Endothelial cell of umbilical vein (primary cell): ENCODE data around the gene OXTR. TPM values are rescaled to one million over a fixed set of nuclear protein-coding genes. Genes with fewer than 3 reads are reported as not detected.

Experiments
- BruUV-seq: library from RNA; stranded (reverse); fragments of 400-500 nt; replicated peaks from 2 replicates; lab custom pipeline; 2021; lab: Mats Ljungman, UMichigan
- CTCF ChIA-PET: fragments of 300-600, 350-600 bp; sonication (Branson Sonifier 250); formaldehyde crosslinking; loops from one replicate; lab custom pipeline; 2021; ENCODE audit warnings: antibody characterized with exemption, inconsistent platforms; lab: Charles Lee
- POLR2A ChIA-PET: fragments of 300-600, 350-600 bp; sonication (Branson Sonifier 250); formaldehyde crosslinking; loops from one replicate; lab custom pipeline; 2021; ENCODE audit warnings: antibody characterized with exemption, inconsistent platforms; lab: Charles Lee
- DNase-seq: peaks from one replicate; pipeline ENCODE4 v3.0.0-alpha.2; 2011; ENCODE audit warnings: low read depth, low spot score
- FAIRE-seq: peaks from 2 replicates; lab custom pipeline; 2011; peaks lifted over from hg19 to GRCh38; lab: Jason Lieb, UNC
- H2AFZ ChIP-seq: 2 replicates; pipeline ENCODE4 v1.6.0; 2012; ENCODE audit warnings: low read depth, low read length, control low read depth, inconsistent platforms
- H3K27ac ChIP-seq: 2 replicates; pipeline ENCODE4 v1.5.1; 2011; ENCODE audit warnings: low read depth, mild to moderate bottlenecking, control low read depth, low read length, moderate library complexity; ENCODE audit not compliant: insufficient read depth
- H3K27me3 ChIP-seq, 2 experiments: 2 replicates each; pipeline versions ENCODE4 v1.6.0 to v1.6.1; 2011; ENCODE audit warnings: low read length in 2 of 2, mixed read lengths in 1 of 2; ENCODE audit not compliant: control insufficient read depth in 2 of 2, insufficient read depth in 2 of 2
- H3K36me3 ChIP-seq, 2 experiments: 2 replicates in 1 of 2; 3 replicates in 1 of 2; pipeline ENCODE4 v1.5.1; 2011; ENCODE audit warnings: low read length in 2 of 2, mild to moderate bottlenecking in 1 of 2, moderate library complexity in 1 of 2; ENCODE audit not compliant: control insufficient read depth in 2 of 2, insufficient read depth in 2 of 2; ENCODE audit errors: extremely low read depth in 1 of 2
- H3K4me1 ChIP-seq: 3 replicates; pipeline ENCODE4 v1.5.1; 2011; ENCODE audit warnings: mild to moderate bottlenecking, low read length; ENCODE audit not compliant: control insufficient read depth, insufficient read depth; ENCODE audit errors: extremely low read depth
- H3K4me2 ChIP-seq: 2 replicates; pipeline ENCODE4 v1.6.1; 2011; ENCODE audit warnings: low read length, control low read depth, mixed read lengths; ENCODE audit not compliant: insufficient read depth
- H3K4me3 ChIP-seq, 3 experiments: fragments of 200-600 bp in 1 of 3; sonication (generic), shearing (Covaris generic) in 1 of 3; replicated peaks in 1 of 3; 2 replicates each; pipeline ENCODE4 v1.5.1; 2011 to 2016; ENCODE audit warnings: control low read depth in 3 of 3, low read length in 3 of 3, mild to moderate bottlenecking in 2 of 3, inconsistent platforms in 1 of 3, low read depth in 1 of 3, moderate library complexity in 1 of 3; ENCODE audit not compliant: insufficient read depth in 1 of 3
- H3K79me2 ChIP-seq: 2 replicates; pipeline ENCODE4 v1.6.0; 2012; ENCODE audit warnings: low read length, inconsistent platforms; ENCODE audit not compliant: control insufficient read depth, insufficient read depth
- H3K9ac ChIP-seq: replicated peaks from 2 replicates; pipeline ENCODE3; 2011; ENCODE audit warnings: low read length, control low read depth; ENCODE audit not compliant: insufficient read depth; ENCODE audit errors: extremely low read depth
- H3K9me1 ChIP-seq: replicated peaks from 3 replicates; pipeline ENCODE4 v1.6.0; 2011; ENCODE audit warnings: mild to moderate bottlenecking, low read length; ENCODE audit not compliant: control insufficient read depth, insufficient read depth; ENCODE audit errors: extremely low read depth
- H3K9me3 ChIP-seq: replicated peaks from 2 replicates; pipeline ENCODE4 v1.5.1; 2012; ENCODE audit warnings: low read length, inconsistent platforms; ENCODE audit not compliant: control insufficient read depth, insufficient read depth
- H4K20me1 ChIP-seq: replicated peaks from 2 replicates; pipeline ENCODE3; 2011; ENCODE audit warnings: mild to moderate bottlenecking, low read length; ENCODE audit not compliant: control insufficient read depth, insufficient read depth; ENCODE audit errors: extremely low read depth
- CTCF ChIP-seq, 2 donors: IDR thresholded peaks; 1 replicate in 1 of 2; 2 replicates in 1 of 2; pipeline ENCODE4 v1.5.1; 2011; ENCODE audit warnings: low read length in 2 of 2, mild to moderate bottlenecking in 2 of 2, moderate library complexity in 2 of 2, control low read depth in 1 of 2, inconsistent platforms in 1 of 2, low read depth in 1 of 2; ENCODE audit not compliant: insufficient read depth in 1 of 2; ENCODE audit errors: extremely low read depth in 1 of 2
- EZH2 ChIP-seq: IDR thresholded peaks from 2 replicates; pipeline ENCODE4 v1.6.1; 2012; ENCODE audit warnings: borderline replicate concordance, low read depth, mild to moderate bottlenecking, moderate library complexity, low read length, inconsistent platforms; ENCODE audit not compliant: severe bottlenecking
- FOS ChIP-seq: IDR thresholded peaks from 2 replicates; pipeline ENCODE4 v1.6.1; 2011; ENCODE audit warnings: mild to moderate bottlenecking, low read length, moderate library complexity, borderline replicate concordance; ENCODE audit not compliant: insufficient read depth
- GATA2 ChIP-seq: IDR thresholded peaks from 2 replicates; pipeline ENCODE4 v1.7.0; 2011; ENCODE audit warnings: low read depth, mild to moderate bottlenecking, moderate library complexity, mixed read lengths, low read length; ENCODE audit not compliant: insufficient read length, insufficient read depth
- JUN ChIP-seq: IDR thresholded peaks from 2 replicates; pipeline ENCODE4 v1.6.1; 2011; ENCODE audit warnings: borderline replicate concordance, low read depth; ENCODE audit not compliant: insufficient read length, insufficient read depth
- MAX ChIP-seq: IDR thresholded peaks from 2 replicates; pipeline ENCODE4 v1.6.1; 2011; ENCODE audit not compliant: insufficient read depth, insufficient read length
- MYC ChIP-seq: IDR thresholded peaks from one replicate; pipeline ENCODE4 v1.6.1; 2011; ENCODE audit warnings: mild to moderate bottlenecking, low read depth, low read length
- POLR2A ChIP-seq: IDR thresholded peaks from 2 replicates; pipeline ENCODE4 v1.6.1; 2012; ENCODE audit warnings: low read depth, mild to moderate bottlenecking, control low read depth, low read length
- POLR2AphosphoS5 ChIP-seq: IDR thresholded peaks from 2 replicates; pipeline ENCODE4 v1.6.1; 2012; ENCODE audit warnings: low read depth, mild to moderate bottlenecking, control low read depth, low read length, moderate library complexity; ENCODE audit not compliant: insufficient read depth
- dilution Hi-C: fragments of 300-500 bp; cut with MboI; formaldehyde crosslinking; loops from one replicate; pipeline ENCODE4 v1.15.0; 2019; ENCODE audit warnings: low sequenced_read_pairs; ENCODE audit not compliant: extremely low pct_ligation_motif_present
- intact Hi-C: fragments of 100-400 bp; cut with micrococcal nuclease; formaldehyde crosslinking; loops from one replicate; pipeline ENCODE4 v1.10.0; 2022
- polyA plus RNA-seq, 4 experiments: library from polyadenylated mRNA; depleted of rRNA in 3 of 4; stranded (reverse) in 3 of 4; unstranded in 1 of 4; fragments of >200 nt; gene quantifications; 2 replicates each; pipeline versions ENCODE4 v1.2.1 to v1.2.3, GENCODE V29; 2011 to 2012; ENCODE audit warnings: missing spikeins in 1 of 4
- total RNA-seq: library from RNA; stranded (reverse); gene quantifications from 2 replicates; pipeline ENCODE4 v1.2.3, GENCODE V29; 2021

OXTR gene
- total and polyA plus RNA-seq, 2 donors (not counting 3 experiments of a cell fraction or from before 2014, with no cell fraction given) = 0.12 to 0.40 TPM

- no peaks in the 10 kb centered on the region for H3K79me2 ChIP-seq
- no peaks in the 10 kb centered on the region for H3K36me3 ChIP-seq
- H3K4me1 ChIP-seq = no peaks in the 10 kb centered on the region
- no peaks in the 10 kb centered on the region for H4K20me1 ChIP-seq
- dilution Hi-C loops (no loop called here), intact Hi-C loops (no loop called here)
- POLR2A ChIA-PET = no interaction called here
- H3K4me3 ChIP-seq = no peak overlapping the region
- FAIRE-seq (no peak), DNase-seq (no peak)
- CTCF ChIA-PET = no interaction called here
- H3K9me1 ChIP-seq = no peaks in the 10 kb centered on the region
- no peak overlapping the region for H3K9ac ChIP-seq
- H3K4me2 ChIP-seq = no peak overlapping the region
- TF ChIP-seq MAX = no peak
- TF ChIP-seq MYC = no peak
- no peak for TF ChIP-seq POLR2AphosphoS5
- TF ChIP-seq POLR2A = no peak
- TF ChIP-seq CTCF (IDR thresholded peaks at IDR 0.05; ENCODE audit: extremely low read depth in 1 of 2, insufficient read depth in 1 of 2, low read depth in 1 of 2, low read length in 2 of 2) = no peak
- TF ChIP-seq EZH2 = no peak
- TF ChIP-seq FOS = no peak
- no peak for TF ChIP-seq JUN
- no peak for TF ChIP-seq GATA2
- H3K27ac ChIP-seq = no peak overlapping the region
- no peaks in the 10 kb centered on the region for H3K27me3 ChIP-seq
- no peak overlapping the region for H2AFZ ChIP-seq
- no peaks in the 10 kb centered on the region for H3K9me3 ChIP-seq
- no TSS peak for BruUV-seq
Observed at GRCh38 chr3:8816106-8816505, 46.7 kb upstream of the OXTR start.
